ENCODE results near the gene PHACTR3.
A peak's percentile ranks its signal among the peaks of the same experiment; 100 is the strongest.
"Not testable (repeated sequence)": the region's sequence is repeated elsewhere in the genome, so short reads cannot be mapped to it uniquely, and the experiment has no call there.

Gene PHACTR3

GRCh38 chr20:59828125-59829053 lies 224.0 kb downstream of the PHACTR3 start:
- DNase-seq (ENCODE audit: low spot score): no peak

DNA sequence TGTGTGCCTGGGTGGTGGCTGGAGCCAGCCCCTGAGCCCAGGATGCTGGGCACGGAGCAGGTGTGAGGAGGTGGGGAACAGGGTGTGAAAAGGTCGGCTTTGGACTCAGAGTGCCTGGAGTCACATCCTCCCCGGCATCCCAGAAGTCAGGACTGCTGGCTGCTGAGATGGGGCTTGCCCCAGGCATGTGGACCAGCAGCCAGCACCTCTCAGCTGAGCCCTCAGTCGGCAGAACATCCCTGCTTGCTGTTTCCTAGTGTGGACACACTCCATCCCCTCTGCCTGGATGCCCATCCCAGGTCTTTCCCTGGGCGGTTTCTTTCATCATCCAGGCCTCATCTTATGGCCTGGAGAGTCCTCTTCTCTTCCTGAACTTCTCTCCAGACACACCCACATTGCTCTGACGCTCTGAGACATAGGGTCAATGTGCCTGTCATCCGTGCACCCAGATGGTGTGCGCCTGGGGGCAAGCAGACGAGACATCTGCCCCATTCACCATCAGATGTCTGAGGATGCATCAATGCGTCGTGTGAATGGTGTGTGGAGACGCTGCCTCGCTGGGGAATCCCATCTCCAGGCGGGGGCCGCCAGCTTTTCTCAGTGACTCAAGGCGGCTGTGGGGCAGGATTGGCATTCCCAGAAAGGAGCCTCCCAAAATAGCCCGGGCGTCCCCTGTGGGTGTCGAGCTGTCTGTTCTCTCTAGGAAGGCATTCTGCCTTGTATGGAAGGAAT lies 224.9 kb downstream of the PHACTR3 start:
- DNase-seq (ENCODE audit: low spot score): no peak

DNA sequence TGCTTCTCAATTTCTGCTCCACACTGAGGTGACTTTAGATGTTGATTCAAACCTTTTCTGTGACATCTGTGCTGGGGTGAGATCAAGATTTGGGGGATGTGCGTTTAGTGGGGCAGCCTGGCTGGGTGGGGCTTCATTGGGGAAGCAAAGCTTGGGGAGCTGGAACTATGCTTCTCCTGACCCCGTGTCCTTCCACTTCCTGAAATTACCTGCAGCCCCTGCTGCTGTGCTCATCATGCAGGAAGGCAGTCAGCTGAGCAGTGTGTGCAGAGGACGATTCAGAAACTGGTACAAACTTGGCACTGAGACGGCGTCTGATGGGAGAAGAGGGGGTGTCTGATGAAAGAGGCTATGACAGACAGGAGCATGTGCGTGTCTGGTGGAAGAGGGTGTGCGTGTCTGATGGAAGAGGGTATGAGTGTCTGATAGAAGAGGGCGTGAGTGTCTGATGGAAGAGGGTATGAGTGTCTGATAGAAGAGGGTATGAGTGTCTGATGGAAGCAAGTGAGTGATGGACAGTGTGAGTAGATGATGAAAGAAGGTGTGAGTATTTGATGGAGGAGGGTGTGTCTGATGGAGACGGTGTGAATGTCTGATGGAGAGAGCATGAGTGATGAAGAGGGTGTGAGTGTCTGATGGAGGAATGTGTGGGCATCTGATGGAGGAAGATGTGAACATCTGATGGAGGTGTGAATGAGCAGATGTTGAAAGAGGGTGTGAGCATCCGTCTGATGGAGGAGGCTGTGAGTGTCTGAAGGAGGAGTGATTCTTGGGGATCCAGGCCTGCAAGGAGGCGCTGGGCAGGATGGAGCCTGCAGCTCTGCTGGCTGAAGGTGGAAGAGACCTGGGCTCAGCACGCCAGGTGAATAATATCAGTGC lies 225.7 kb downstream of the PHACTR3 start:
- DNase-seq (ENCODE audit: low spot score): no peak

GRCh38 chr20:59830665-59831023 lies 226.3 kb downstream of the PHACTR3 start:
- no peak for DNase-seq (ENCODE audit: low spot score)

DNA sequence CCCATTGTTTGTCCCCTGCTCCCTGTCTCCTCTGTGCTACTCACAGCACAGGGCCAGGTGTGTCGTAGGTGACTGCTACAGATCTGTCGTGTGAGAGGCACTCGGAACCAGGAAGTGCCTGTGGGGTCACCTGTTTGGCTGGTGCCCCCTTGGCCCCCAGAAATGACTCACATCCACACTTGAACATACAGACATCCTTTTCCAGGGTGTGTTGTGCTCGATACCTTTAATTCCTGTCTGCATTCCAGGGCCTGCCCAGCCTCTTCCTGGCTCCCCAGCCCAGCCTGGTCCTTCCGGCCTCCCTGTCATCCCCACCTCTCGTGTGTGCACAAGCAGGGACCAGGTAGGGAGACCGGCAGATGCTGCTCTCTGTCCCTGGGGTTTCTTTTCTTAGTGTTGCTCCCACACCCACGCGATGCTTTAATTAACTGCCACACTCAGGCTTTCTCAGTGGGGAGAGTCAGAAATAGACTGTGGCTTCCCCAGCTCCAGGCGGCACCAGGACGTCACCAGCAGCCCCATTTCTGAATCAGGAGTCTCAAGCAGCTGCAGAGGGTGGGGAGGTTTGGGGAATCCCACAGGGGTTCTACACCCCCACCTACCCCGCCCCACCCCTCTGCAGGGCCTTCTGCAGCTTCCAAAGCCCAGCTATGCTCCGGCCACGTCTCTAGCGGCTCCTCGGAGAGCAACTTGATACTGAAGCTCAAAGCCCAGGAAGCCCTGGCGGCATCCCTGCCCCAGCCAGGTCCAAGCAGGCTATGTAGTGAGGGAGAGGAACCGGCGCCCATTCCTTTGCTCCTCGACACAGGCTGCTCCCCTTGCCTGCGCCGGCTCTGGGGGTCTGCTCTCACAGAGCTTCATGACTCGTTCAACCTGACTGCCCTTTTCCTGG lies 226.9 kb downstream of the PHACTR3 start:
- DNase-seq (ENCODE audit: low spot score): no peak

GRCh38 chr20:59831916-59832270 lies 227.6 kb downstream of the PHACTR3 start:
- DNase-seq (ENCODE audit: low spot score): no peak

DNA sequence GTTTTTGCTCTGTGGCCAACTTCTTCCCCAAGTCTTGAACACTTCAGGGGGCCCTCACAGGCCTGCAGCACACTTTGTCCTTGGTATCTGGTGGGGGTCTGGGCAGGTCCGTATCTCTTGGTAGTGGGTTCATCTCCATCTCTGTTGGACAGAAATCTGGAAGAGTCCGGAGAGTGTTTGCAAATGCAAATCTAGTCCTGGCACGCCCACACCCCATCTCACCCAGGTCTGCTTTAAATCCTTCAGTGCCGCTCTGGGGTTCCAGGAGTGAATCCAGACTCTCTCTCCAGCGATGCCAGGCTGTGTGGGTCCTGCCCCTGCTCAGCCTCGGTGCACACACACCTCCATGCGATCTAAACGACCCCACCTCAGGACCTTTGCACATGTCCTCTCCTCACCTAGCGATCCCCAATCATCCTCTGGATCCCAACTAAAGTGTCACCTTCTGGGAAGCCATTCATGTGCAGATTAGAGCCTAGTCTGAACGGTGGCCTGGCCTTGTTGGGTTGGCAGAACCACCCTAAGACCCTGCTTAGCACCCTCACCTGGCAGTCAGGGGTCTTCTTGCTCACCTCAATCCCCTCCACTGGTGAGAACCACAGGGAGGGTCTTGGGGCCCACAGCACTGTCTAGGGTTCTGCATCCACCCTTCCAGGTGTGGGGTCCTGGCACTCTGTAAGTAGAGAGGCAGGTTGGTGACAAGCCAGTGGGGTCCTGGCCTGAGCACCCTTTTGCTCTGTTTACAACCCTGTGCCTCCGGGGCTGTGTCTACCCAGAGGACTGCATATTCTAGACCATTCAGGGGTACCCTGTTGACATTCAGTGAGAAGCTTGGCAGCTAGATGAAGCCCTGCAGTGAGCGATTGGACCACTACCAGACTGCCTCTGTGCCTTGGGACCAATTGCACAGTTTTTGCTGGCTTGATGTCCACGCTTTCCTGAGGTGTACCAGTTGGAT lies 228.3 kb downstream of the PHACTR3 start:
- DNase-seq (ENCODE audit: low spot score): no peak

DNA sequence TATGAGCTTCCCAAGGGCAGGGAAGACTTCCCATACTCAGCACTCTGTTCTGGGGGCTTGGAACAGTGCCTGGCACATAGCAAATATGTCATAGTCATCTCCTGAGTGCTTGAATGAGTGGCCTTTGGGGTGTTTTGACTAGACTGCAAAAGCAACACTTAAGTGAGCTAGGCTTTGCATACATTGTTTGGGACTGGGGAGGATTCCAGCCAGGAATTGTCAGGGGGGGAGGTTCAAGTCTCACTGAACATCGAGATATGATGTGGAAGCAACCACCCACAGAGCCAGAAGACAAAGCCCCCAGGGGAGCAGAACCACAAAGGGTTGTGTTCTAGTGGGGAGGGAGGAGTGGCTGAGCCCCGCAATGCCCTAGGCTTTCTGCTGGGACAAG lies 230.7 kb downstream of the PHACTR3 start:
- DNase-seq (ENCODE audit: low spot score): no peak

- peak; percentile 80 for DNase-seq (ENCODE audit: low spot score)
Measured at GRCh38 chr20:59835448-59836395, 231.4 kb downstream of the PHACTR3 start.

GRCh38 chr20:59836767-59837166 lies 232.4 kb downstream of the PHACTR3 start:
- DNase-seq (ENCODE audit: low spot score): no peak

- DNase-seq (ENCODE audit: low spot score): no peak
Measured at GRCh38 chr20:59837623-59838394, 233.5 kb downstream of the PHACTR3 start.

GRCh38 chr20:59839400-59839799 lies 235.1 kb downstream of the PHACTR3 start:
- no peak for DNase-seq (ENCODE audit: low spot score)

GRCh38 chr20:59845472-59845871 lies 241.1 kb downstream of the PHACTR3 start:
- no peak for DNase-seq (ENCODE audit: low spot score)

GRCh38 chr20:59848182-59848581 lies 243.8 kb downstream of the PHACTR3 start:
- DNase-seq (ENCODE audit: low spot score): no peak

GRCh38 chr20:59850018-59850641 lies 245.8 kb downstream of the PHACTR3 start:
- DNase-seq (ENCODE audit: low spot score): peak; percentile 42

- DNase-seq (ENCODE audit: low spot score): not testable (repeated sequence)
Measured at GRCh38 chr20:59856526-59856925, 252.2 kb downstream of the PHACTR3 start.

- DNase-seq (ENCODE audit: low spot score): not testable (repeated sequence)
Measured at GRCh38 chr20:59856941-59857340, 252.6 kb downstream of the PHACTR3 start.

DNA sequence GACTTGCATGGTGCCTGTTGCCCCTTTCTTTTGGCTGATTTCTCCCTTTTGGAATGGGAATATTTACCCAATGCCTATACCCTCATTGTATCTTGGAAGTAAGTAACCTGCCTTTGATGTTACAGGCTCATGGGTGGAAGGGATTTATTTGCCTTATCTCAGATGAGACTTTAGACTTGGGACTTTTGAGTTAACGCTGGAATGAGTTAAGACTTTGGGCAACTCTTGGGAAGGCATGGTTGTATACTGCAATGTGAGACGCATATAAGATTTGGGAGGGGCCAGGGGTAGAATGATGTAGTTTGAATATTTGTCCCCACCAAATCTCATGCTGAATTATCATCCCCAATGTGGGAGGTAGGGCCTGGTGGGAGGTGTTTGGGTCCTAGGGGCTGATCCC lies 253.6 kb downstream of the PHACTR3 start:
- no peak for DNase-seq (ENCODE audit: low spot score)
